Measurements from ENCODE around the gene TADA3. TPM values are rescaled to one million over a fixed set of nuclear protein-coding genes. Genes with fewer than 3 reads are reported as not detected.
A peak's percentile ranks its signal among the peaks of the same experiment; 100 is the strongest.

The TADA3 gene
- total and polyA plus RNA-seq, 2 of the 4 experiments (the other 2 are of a cell fraction), result 68.0 to 83.0 TPM

DNA sequence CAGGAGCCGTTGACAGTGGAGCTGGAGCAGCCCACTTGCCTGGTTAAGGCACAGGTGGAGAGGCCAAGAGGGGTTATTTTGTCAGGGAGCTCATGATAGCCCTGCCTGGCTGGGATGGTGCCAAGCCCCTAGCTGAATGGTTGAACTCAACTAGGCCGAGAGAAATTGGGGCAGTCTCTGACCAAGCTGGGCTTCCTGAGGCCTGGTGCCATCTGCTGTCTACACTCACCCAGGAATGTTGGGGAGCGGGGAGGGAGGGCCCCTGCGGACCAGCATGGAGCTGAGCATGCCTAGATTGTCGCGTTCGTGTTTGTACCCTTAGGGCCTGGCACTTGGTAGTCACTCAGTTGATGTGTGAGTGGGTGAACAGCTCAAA, 59.5 kb downstream of the TADA3 start:
- DNase-seq (peak; percentile 10), ATAC-seq (ENCODE audit: low read depth) (no peak)
- Histone ChIP-seq H2BK5ac (ENCODE audit: low read depth, low read length, poor library complexity, severe bottlenecking) (no peak overlapping the region), H3K36me3 (ENCODE audit: control insufficient read depth, insufficient read depth, low read length) (peaks cover 21% of the 10 kb centered on the region), H3K4ac (ENCODE audit: low read depth, low read length) (peak overlapping the region; percentile 4; the same call in 1 of the 2 replicates), H3K18ac (ENCODE audit: low read depth, low read length) (no peak overlapping the region), H3K4me2 (ENCODE audit: low read depth, low read length) (peak overlapping the region; percentile 90), H3K27ac (ENCODE audit: insufficient read depth, low read length) (peak overlapping the region; percentile 15), H2BK15ac (ENCODE audit: low read depth, low read length) (no peak overlapping the region), H4K91ac (ENCODE audit: insufficient read depth, low read depth, low read length) (no peak overlapping the region), H3K9me3 (ENCODE audit: control insufficient read depth, insufficient read depth, low read length) (no peaks in the 10 kb centered on the region), H3K79me1 (ENCODE audit: low read depth in 1 of 2, low read length in 2 of 2) (peaks cover 17 to 48% of the 10 kb centered on the region in 2 experiments), H3K4me1 (ENCODE audit: control insufficient read depth, insufficient read depth, low read length) (peaks cover 8% of the 10 kb centered on the region; the same call in 1 of the 2 replicates), H3K9ac (ENCODE audit: low read depth, low read length) (peak overlapping the region; percentile 58), H2AFZ (replicated peaks; ENCODE audit: low read length, poor library complexity) (peak overlapping the region; percentile 5), H4K5ac (ENCODE audit: low read depth, low read length) (no peak overlapping the region), H3K23ac (ENCODE audit: low read depth, low read length) (peak overlapping the region; percentile 85; the same call in 1 of the 2 replicates), H4K20me1 (ENCODE audit: insufficient read depth, low read length) (peaks cover 33% of the 10 kb centered on the region), H2AK5ac (ENCODE audit: low read depth, low read length) (0 out of 2 replicates have a peak overlapping the region, but pooled peaks have one; percentile 14), H2AK9ac (replicated peaks; ENCODE audit: low read depth, low read length, poor library complexity) (peak overlapping the region; percentile 92), H3K27me3 (ENCODE audit: control insufficient read depth, insufficient read depth, low read length) (no peaks in the 10 kb centered on the region), H3K14ac (replicated peaks; ENCODE audit: low read depth, low read length) (no peak overlapping the region), H2BK20ac (ENCODE audit: low read depth, low read length) (no peak overlapping the region), H3K9me1 (ENCODE audit: insufficient read depth, low read length) (peaks cover 10% of the 10 kb centered on the region; the same call in 1 of the 2 replicates), H3K4me3 (ENCODE audit: insufficient read depth, low read depth, low read length) (peak overlapping the region; percentile 94), H2BK120ac (ENCODE audit: low read depth, low read length) (no peak overlapping the region), H3K56ac (ENCODE audit: extremely low read depth, insufficient read depth, low read length) (peak overlapping the region; percentile 65; the same call in 1 of the 2 replicates), H4K8ac (ENCODE audit: low read depth in 2 of 2, low read length in 2 of 2) (no peak overlapping the region)
- 14% methylated on average over 1 of the region's 7 CpGs; no CpG with 5 or more reads in 1 of the 2 experiments for WGBS, 2 experiments (ENCODE audit: extremely low coverage in 2 of 2, insufficient read length in 1 of 2)
- in situ Hi-C loops (cut with MboI; ENCODE audit: low sequenced_read_pairs), result no loop called here
- BruUV-seq (replicated peaks), result no TSS peak
- TF ChIP-seq RAD21 (IDR thresholded peaks at IDR 0.05; ENCODE audit: low read length) (peak; percentile 10; the same call in 1 of the 2 replicates), MAZ (IDR thresholded peaks at IDR 0.05; ENCODE audit: borderline replicate concordance, low read depth, low read length) (peak; percentile 13; the same call in 1 of the 2 replicates), SMC3 (IDR thresholded peaks at IDR 0.05; ENCODE audit: low read depth, low read length) (peak; percentile 18; the same call in 1 of the 2 replicates), MXI1 (IDR thresholded peaks at IDR 0.05; ENCODE audit: borderline replicate concordance, low read depth, low read length) (no peak)
- intact Hi-C loops (cut with micrococcal nuclease), result loop anchor here (5.0 kb wide), 1 partner anchor 60 kb away; the partner anchor contains the start of genes ARPC4 and TADA3
- ChIA-PET CTCF (no interaction called here), POLR2A (ENCODE audit: unreplicated experiment) (interaction anchor here (1.1 kb wide), 1 partner anchor 16 kb away, joined by 5 read pairs; the partner anchor contains the start of gene OGG1)
- dilution Hi-C loops (cut with HindIII; ENCODE audit: low sequenced_read_pairs, unreplicated experiment), result no loop called here

Data from IMR-90 (cell line).